GM11168 (cell line): Measurements from ENCODE around the gene LY9.
"Not testable (repeated sequence)": the region's sequence is repeated elsewhere in the genome, so short reads cannot be mapped to it uniquely, and the experiment has no call there.

Experiments used
- in situ Hi-C: fragments of 300-500 bp; cut with MboI; formaldehyde crosslinking; loops from one replicate; pipeline ENCODE4 v1.12.0; 2022; ENCODE audit warnings: low sequenced_read_pairs; ENCODE audit not compliant: unreplicated experiment

LY9 gene

DNA sequence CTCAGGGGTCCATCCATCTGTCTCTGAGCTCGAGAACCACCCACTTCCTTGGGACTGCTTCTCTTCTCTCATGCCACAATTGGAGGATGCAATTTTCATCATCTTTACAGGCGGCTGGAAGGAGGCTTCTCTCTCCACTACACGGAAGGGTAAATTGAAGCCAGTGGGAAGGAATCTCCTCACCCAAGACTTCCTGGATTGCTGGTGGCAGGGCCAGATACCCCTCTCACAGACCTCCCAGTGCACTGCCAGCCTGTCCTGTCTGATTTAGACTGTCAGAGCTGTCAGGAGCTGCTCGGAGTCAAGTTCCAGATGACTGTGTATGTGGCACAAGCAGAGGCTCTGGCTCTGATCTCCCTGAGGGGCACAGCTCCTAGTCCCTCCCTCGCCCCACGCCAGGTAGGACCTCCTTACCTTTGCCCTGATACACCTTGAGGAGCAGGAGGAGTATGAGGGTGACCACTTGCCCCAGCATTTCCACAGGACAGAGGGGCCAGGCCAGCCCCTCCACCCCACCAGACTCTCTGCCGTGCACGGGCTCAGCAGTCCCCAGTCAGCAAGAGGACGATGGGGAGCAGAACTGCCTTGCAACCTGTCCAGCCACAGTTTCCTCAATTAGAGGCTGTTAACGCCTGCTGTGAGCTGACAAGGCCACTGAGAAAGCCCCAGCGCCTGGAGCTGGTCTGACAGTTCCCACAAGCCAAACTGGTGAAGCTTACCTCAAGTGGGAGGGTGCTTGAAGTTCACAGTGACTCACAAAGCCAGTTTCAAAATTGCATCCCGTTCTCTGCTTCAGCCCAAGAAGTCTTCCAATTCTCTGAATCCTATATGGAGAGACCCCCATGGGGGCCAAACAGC, 66.5 kb downstream of the LY9 start, which contains the start of gene CD244:
TSS of gene CD244 (minus strand) at position 685 of the 858 bp plus-strand sequence. CDS start at position 475, 210 bp downstream.
- in situ Hi-C loops: no loop called here

DNA sequence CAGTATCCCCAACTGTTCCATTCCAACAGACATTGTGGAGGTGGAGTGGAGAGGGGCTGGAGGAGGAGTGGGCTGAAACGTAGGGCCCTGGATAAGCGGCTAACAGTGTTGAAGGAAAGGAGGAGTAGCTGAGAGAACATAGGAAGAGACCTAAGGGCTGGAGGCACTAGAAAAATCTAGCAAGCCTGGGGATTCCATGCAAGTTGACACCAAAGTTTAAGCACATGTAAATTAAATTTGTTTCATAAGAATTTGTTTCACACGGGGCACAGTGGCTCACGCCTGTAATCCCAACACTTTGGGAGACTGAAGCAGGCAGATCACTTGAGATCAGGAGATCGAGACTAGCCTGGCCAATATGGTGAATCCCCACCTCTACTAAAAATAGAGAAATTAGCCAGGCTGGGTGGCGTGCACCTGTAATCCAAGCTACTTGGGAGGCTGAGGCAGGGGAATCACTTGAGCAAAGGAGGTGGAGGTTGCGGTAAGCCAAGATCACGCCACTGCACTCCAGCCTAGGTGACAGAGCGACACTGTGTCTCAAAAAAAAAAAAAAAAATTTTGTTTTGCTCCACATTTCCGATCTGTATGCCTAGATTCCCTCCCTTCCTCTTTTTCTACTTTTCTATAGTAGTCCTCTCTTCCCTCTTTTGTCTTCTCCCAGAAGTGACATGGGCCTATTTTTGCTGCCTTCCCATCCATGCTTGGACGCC, 67.2 kb downstream of the LY9 start:
- in situ Hi-C loops: no loop called here

DNA sequence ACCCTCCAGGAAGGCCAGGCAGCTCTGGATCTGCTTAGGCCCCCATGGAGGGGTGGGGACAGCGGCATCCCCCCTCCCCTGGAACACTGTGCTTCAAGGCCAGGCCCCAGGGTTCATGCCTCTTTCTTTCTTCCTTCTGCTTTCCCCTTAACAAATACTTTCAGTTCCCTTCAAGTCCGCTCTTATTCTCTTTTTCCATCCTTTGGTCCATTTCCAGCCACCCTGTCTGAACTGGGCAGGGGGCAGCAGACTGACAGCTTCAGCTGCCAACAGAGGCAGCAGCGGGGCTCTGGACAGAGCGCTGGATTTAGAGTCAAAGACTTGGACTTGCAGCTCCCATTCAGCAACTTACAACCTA, 67.8 kb downstream of the LY9 start:
- in situ Hi-C loops: no loop called here

DNA sequence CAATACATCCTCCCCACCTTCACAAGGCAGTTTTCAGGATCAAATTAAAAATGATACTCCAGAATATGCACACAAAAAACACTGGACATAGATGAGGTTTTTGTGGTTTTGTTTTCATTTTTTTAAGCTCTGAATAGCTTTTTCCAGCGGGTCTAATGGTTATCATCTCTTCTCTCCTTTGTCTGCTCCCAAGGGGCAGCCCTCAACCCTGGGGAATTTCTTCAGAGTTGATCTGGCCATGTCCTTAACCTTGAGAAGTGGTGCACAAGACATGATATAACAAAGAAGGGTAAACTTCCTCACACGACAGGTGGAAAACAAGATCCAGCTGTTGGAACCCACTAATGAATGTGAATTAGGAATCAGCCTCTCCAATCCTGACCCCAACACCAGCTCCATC, 68.2 kb downstream of the LY9 start:
- in situ Hi-C loops: no loop called here

DNA sequence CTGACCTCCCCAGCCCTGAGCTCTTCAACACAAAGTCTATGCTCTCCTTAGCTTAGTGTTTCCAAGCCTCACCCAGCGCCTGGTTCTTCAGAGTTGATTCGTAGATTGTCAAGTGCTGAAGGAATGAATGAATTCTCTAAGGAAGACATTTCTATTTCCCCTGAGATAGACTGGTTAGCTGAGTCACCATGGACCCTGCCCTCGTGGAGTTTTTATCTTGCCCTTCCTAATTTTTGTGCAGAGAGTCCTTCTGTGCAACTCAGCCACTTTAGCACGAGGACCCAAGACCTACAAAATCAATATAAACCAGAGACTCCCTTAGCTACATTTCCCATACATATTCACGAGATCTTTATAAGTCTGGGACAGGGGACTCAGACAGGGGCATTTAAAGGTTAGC, 69.4 kb downstream of the LY9 start:
- in situ Hi-C loops: no loop called here

DNA sequence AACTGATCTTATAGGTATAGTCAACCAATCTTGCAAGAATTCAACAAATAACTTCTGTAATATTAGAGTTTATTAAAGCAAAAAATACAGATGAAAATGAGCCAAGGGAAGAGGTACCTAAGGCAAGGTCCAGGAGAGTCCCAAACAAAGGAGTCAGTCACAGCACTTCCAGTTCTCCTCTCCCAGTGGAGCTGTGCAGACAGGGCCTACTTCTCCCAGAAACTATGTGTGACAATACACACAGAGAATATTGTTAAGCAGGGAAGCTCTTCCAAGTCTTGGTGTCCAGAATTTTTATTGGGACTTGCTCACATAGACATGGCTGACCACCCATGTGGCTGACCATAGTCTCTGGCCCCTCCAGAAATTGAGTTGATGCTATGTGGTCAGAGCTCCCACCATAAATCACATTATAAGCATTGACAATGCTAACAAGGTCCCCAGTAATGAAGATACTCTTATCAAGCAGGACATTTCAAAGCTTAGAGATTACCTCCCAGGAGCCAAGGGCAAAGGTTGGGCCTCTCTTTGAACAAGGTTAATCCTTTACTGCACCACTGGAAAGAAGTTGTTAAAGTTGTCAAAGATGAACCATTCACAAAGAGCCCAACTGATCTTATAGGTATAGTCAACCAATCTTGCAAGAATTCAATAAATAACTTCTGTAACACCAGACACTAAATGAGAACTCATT, 70.2 kb downstream of the LY9 start:
- in situ Hi-C loops: no loop called here

DNA sequence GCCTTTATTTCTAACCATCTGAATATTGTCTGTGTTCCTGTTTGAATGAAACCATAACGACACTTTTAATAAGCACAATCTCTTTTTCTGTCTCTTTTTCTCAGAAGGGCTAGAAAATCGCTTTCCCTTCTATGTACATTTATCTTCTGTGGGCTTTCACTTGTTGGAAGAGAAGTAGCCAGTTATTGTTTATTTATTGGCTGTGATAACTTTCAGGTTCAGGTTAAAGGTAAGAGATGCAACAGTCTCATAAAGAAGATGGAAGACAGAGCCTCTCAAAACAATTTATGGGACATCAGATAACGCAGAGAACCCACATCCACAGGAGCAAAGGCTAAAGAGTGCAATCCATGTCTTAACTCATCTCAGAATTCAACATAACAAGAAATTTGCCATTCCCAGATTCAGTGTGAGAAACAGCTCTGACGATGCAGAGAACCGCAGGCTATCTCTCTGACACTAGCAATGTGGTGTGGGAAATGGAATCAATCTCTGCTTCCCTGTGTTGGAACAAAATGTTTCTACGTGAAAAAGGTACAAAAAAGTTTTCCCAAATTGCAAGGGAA, 70.8 kb downstream of the LY9 start:
- in situ Hi-C loops: no loop called here

DNA sequence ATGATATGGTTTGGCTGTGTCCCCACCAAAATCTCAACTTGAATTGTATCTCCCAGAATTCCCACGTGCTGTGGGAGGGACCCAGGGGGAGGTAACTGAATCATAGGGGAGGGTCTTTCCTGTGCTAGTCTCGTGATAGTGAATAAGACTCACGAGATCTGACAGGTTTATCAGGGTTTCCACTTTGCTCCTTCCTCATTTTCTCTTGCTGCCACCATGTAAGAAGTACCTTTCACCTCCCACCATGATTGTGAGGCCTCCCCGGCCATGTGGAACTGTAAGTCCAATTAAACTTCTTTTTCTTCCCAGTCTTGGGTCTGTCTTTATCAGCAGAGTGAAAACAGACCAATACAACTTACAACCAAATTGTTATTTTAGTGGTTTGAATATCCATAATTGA, 71.7 kb downstream of the LY9 start:
- in situ Hi-C loops: not testable (repeated sequence)

DNA sequence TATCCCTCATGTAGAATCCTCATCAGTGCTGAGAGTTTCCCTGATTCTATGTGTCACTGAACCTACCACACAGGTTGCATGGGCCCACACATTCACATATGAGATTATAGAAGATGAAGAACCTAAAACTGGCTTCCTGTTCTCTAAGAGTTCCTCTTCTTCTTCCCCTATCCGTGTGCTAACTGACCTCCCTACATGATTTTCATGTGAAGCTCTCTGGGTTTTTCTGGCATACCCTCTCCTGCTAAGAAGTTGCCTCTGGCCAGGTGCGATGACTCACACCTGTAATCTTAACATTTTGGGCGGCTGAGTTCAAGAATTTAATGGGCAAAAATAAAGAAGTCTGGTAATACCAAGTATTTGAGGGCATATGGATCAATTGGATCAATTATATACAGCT, 72.2 kb downstream of the LY9 start:
- in situ Hi-C loops: no loop called here

DNA sequence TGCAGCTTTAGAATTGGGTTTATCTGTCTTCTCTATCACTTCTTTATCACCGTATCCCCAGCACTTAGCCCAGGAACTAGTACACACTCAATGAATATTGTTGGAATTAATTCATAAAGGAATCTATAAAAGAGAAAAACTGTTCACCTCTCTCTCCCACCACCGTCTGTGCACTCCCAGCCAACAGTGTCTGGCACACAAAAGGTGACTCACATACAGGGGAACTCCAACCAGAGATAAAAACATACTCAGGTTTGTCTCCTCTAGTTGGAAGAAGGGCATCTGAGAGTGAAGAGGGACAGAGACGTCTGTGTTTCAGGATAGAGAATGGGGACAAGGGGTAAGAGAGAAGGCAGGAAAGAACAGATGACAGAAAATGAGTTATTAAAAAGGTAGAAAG, 79.0 kb downstream of the LY9 start:
- in situ Hi-C loops: no loop called here

DNA sequence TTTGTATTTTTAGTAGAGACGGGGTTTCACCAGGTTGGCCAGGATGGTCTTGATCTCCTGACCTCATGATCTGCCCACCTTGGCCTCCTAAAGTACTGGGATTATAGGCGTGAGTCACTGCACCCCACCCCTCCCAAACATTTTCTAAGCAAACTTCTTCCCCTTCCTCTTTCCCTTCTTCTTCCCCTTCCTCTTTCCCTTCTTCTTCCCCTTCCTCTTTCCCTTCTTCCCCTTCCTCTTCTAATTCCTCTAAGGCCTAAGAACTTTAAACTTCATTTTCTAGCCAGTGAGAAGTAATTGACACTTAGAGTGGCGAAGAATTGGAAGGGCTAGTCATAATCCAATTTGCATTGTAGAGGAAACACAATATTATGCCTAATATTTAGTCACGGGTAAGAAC, 79.6 kb downstream of the LY9 start:
- in situ Hi-C loops: not testable (repeated sequence)

DNA sequence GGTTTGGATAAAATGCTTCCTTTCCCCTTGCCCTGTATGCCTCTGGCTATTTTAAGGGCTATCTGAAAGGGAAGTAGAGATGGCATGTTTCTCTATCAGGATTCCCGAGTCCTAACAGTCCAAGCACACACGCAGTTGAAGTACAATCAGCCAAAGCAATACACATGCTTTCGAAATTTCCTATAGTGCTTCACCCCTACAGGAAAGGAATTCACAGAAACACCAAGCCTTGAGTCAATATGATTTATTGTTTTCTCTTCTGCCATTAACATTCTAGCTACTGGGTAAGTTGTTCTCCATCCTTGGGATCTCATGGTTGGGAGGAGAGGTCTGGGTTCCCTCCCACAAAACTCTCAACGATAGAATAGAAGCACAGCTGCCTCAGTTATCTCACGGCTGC, 80.3 kb downstream of the LY9 start:
- in situ Hi-C loops: no loop called here

DNA sequence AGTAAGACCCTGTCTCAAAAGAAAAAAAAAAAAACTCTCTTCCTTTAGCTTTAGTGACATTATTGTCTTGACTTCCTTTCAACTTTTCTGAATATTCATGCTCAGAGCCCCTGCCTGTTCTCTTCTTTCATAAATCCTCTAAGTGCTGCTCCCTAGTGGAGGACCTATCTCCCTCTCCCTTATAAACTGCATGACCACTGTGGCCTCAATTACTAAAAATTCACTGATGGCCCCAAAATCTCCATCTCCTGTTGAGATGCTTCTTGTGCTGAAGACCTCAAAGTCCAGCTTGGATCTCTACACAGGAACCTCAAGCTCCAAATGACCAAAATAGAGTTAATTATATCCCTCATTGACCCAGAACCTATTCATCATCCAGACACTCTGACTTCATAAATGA, 81.2 kb downstream of the LY9 start:
- in situ Hi-C loops: no loop called here
